ENCODE data around the gene SLC25A18. TPM values are rescaled to one million over a fixed set of nuclear protein-coding genes. Genes with fewer than 3 reads are reported as not detected.

The SLC25A18 gene
- total and polyA plus RNA-seq, 10 of the 15 experiments (the other 5 are each of a cell fraction or from before 2014, with no cell fraction given): 0.03 to 0.09 TPM; not detected in 8

- H3K4me1 ChIP-seq (ENCODE audit: control insufficient read depth, insufficient read depth, low read length): peaks cover 5% of the 10 kb centered on the region
- H3K4me2 ChIP-seq (ENCODE audit: control insufficient read depth, insufficient read depth): no peak overlapping the region
- TF ChIP-seq BACH1 (IDR thresholded peaks at IDR 0.05; ENCODE audit: borderline replicate concordance) (no peak), MTA2 (IDR thresholded peaks at IDR 0.05; ENCODE audit: low read depth) (no peak), EZH2 (IDR thresholded peaks at IDR 0.05; ENCODE audit: borderline replicate concordance, control insufficient read depth, low read depth, low read length) (no peak), KLF5 (IDR thresholded peaks at IDR 0.05; ENCODE audit: partially characterized antibody) (no peak)
- DNase-seq (ENCODE audit: low read depth, low spot score) (no peak), FAIRE-seq (no peak), ATAC-seq (no peak)
- intact Hi-C loops (cut with micrococcal nuclease; ENCODE audit: unreplicated experiment) (loop anchor here (10.0 kb wide), 1 partner anchor 71 kb away; no protein-coding TSS in a partner anchor), in situ Hi-C loops (cut with MboI) (loop anchor here (25.0 kb wide), 1 partner anchor 1803 kb away; the partner anchor contains the start of genes C22orf39, HIRA and MRPL40)
- peaks cover 3% of the 10 kb centered on the region for H3K79me2 ChIP-seq (ENCODE audit: control insufficient read depth, insufficient read depth, low read length)
- no peak overlapping the region for H3K4me3 ChIP-seq
- H3K9me3 ChIP-seq (replicated peaks; ENCODE audit: control insufficient read depth, insufficient read depth, low read length): no peaks in the 10 kb centered on the region
- no TSS peak for BruUV-seq (replicated peaks)
- 92% methylated on average over 3 of the region's 3 CpGs for WGBS (ENCODE audit: insufficient coverage, insufficient replicate concordance, low lambda C conversion rate, missing lambda C conversion rate)
- H3K27ac ChIP-seq (ENCODE audit: control insufficient read depth, insufficient read depth): no peak overlapping the region
- H3K9ac ChIP-seq (ENCODE audit: control insufficient read depth, insufficient read depth, low read length): no peak overlapping the region
- no peak overlapping the region for H2AFZ ChIP-seq (ENCODE audit: control insufficient read depth, low read depth, low read length)
- ChIA-PET CTCF (no interaction called here), RAD21 (ENCODE audit: unreplicated experiment) (no interaction called here), SMC1A (ENCODE audit: uncharacterized antibody, unreplicated experiment) (no interaction called here), POLR2A (no interaction called here)
- H3K27me3 ChIP-seq (replicated peaks in 1 of 2; ENCODE audit: control insufficient read depth in 2 of 2, insufficient read depth in 2 of 2, low read length in 1 of 2): no peaks in the 10 kb centered on the region
- no peaks in the 10 kb centered on the region for H3K36me3 ChIP-seq (ENCODE audit: control insufficient read depth in 2 of 2, insufficient read depth in 2 of 2, low read length in 1 of 2)
- no peaks in the 10 kb centered on the region for H4K20me1 ChIP-seq (ENCODE audit: control insufficient read depth, insufficient read depth)
These were observed 70.7 kb downstream of the SLC25A18 start for GRCh38 chr22:17633998-17634323.

- Histone ChIP-seq H3K9ac (ENCODE audit: control insufficient read depth, insufficient read depth, low read length) (no peak overlapping the region), H3K4me3 (no peak overlapping the region), H3K27ac (ENCODE audit: control insufficient read depth, insufficient read depth) (no peak overlapping the region), H3K79me2 (ENCODE audit: control insufficient read depth, insufficient read depth, low read length) (peaks cover 11% of the 10 kb centered on the region), H3K27me3 (replicated peaks in 1 of 2; ENCODE audit: control insufficient read depth in 2 of 2, insufficient read depth in 2 of 2, low read length in 1 of 2) (no peaks in the 10 kb centered on the region), H4K20me1 (ENCODE audit: control insufficient read depth, insufficient read depth) (no peaks in the 10 kb centered on the region), H3K4me1 (ENCODE audit: control insufficient read depth, insufficient read depth, low read length) (peaks cover 5% of the 10 kb centered on the region), H3K4me2 (ENCODE audit: control insufficient read depth, insufficient read depth) (no peak overlapping the region), H3K36me3 (ENCODE audit: control insufficient read depth in 2 of 2, insufficient read depth in 2 of 2, low read length in 1 of 2) (no peaks in the 10 kb centered on the region), H3K9me3 (replicated peaks; ENCODE audit: control insufficient read depth, insufficient read depth, low read length) (no peaks in the 10 kb centered on the region), H2AFZ (ENCODE audit: control insufficient read depth, low read depth, low read length) (no peak overlapping the region)
- no peak for FAIRE-seq
- no peak for DNase-seq (ENCODE audit: low read depth, low spot score)
- no TSS peak for BruUV-seq (replicated peaks)
- WGBS (ENCODE audit: insufficient coverage, insufficient replicate concordance, low lambda C conversion rate, missing lambda C conversion rate): 92% methylated on average over 3 of the region's 3 CpGs
- ChIA-PET POLR2A (no interaction called here), CTCF (interaction anchor here (0.8 kb wide), 1 partner anchor 72 kb away, joined by 3 read pairs; no protein-coding TSS in a partner anchor), RAD21 (ENCODE audit: unreplicated experiment) (no interaction called here), SMC1A (ENCODE audit: uncharacterized antibody, unreplicated experiment) (no interaction called here)
- ATAC-seq: no peak
- in situ Hi-C loops (cut with MboI) (loop anchor here (25.0 kb wide), 1 partner anchor 1803 kb away; the partner anchor contains the start of genes C22orf39, HIRA and MRPL40), intact Hi-C loops (cut with micrococcal nuclease; ENCODE audit: unreplicated experiment) (loop anchor here (10.0 kb wide), 1 partner anchor 70 kb away; no protein-coding TSS in a partner anchor)
- TF ChIP-seq, protein P1, sequence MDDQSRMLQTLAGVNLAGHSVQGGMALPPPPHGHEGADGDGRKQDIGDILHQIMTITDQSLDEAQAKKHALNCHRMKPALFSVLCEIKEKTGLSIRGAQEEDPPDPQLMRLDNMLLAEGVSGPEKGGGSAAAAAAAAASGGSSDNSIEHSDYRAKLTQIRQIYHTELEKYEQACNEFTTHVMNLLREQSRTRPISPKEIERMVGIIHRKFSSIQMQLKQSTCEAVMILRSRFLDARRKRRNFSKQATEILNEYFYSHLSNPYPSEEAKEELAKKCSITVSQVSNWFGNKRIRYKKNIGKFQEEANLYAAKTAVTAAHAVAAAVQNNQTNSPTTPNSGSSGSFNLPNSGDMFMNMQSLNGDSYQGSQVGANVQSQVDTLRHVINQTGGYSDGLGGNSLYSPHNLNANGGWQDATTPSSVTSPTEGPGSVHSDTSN (IDR thresholded peaks at IDR 0.05; ENCODE audit: insufficient replicate concordance, low read depth, low read length): no peak
- TF ChIP-seq PKNOX1 (IDR thresholded peaks at IDR 0.05) (no peak), BHLHE40 (IDR thresholded peaks at IDR 0.05; ENCODE audit: borderline replicate concordance in 1 of 2, low read depth in 2 of 2, low read length in 1 of 2) (no peak), KLF5 (IDR thresholded peaks at IDR 0.05; ENCODE audit: partially characterized antibody) (no peak), STAT3 (IDR thresholded peaks at IDR 0.05; ENCODE audit: low read depth, low read length) (no peak), LARP7 (IDR thresholded peaks at IDR 0.05) (no peak), BCL11A (IDR thresholded peaks at IDR 0.05; ENCODE audit: low read depth, low read length) (no peak), MTA3 (IDR thresholded peaks at IDR 0.05; ENCODE audit: borderline replicate concordance, low read length) (no peak)
- TF ChIP-seq, protein P2, sequence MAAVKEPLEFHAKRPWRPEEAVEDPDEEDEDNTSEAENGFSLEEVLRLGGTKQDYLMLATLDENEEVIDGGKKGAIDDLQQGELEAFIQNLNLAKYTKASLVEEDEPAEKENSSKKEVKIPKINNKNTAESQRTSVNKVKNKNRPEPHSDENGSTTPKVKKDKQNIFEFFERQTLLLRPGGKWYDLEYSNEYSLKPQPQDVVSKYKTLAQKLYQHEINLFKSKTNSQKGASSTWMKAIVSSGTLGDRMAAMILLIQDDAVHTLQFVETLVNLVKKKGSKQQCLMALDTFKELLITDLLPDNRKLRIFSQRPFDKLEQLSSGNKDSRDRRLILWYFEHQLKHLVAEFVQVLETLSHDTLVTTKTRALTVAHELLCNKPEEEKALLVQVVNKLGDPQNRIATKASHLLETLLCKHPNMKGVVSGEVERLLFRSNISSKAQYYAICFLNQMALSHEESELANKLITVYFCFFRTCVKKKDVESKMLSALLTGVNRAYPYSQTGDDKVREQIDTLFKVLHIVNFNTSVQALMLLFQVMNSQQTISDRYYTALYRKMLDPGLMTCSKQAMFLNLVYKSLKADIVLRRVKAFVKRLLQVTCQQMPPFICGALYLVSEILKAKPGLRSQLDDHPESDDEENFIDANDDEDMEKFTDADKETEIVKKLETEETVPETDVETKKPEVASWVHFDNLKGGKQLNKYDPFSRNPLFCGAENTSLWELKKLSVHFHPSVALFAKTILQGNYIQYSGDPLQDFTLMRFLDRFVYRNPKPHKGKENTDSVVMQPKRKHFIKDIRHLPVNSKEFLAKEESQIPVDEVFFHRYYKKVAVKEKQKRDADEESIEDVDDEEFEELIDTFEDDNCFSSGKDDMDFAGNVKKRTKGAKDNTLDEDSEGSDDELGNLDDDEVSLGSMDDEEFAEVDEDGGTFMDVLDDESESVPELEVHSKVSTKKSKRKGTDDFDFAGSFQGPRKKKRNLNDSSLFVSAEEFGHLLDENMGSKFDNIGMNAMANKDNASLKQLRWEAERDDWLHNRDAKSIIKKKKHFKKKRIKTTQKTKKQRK (IDR thresholded peaks at IDR 0.05; ENCODE audit: low read depth, low read length): no peak
These were observed 71.4 kb downstream of the SLC25A18 start for GRCh38 chr22:17634696-17635095.
